ENCODE results near the gene OSGEP. TPM values are rescaled to one million over a fixed set of nuclear protein-coding genes. Genes with fewer than 3 reads are reported as not detected.

Gene OSGEP
- total and polyA plus RNA-seq, 8 donors: 24.7 to 71.8 (median 52.5) TPM

DNA sequence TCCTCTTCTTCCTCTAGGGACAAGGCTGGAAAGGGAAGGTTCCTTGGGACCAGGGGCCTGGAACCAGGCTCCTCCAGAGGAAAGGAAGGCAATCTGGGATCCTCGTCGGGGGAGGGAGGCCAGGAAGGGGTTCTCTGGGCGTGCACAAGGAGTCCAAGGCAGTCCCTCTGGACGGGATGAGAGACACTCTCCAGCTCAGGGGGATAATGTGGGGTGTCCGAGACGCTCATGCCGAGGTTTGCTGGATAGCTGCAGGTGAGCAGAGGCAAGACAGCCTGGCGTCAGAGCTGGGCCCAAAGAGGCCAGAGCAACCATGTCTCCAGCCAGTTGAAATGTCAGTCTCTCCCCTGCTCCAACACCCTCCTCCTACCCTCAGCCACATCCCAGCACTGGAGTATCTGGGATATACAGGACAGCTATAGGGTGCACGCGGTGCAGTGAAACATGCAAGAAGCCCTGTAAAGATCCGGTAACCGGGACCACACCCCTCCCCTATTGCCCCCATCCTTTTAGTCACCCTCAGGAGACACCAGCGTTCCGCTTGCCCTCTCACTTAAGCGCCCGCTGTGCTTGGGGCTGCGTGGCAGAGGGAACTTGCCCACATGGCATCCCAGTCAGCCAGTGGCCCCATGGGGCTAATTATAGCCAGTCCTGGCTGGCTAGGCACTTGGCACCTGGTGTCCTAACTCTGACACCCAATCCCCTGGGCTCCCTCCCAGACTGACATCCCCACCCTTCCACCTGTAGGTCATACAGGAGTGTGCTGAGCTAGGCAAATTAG, 18.8 kb downstream of the OSGEP start, which contains the start of gene KLHL33:
KLHL33 (minus strand) TSS at position 585 of the 781 bp plus-strand sequence; CDS start at position 230, 355 bp downstream.
- H3K4me1 ChIP-seq: peaks cover 1 to 17% (median 6%) of the 10 kb centered on the region in 4 donors
- H3K36me3 ChIP-seq: no peaks in the 10 kb centered on the region
- intact Hi-C loops (cut with DNase I; ENCODE audit: low total_unique reads): no loop called here
- DNase-seq: no peak
- WGBS, 5 donors: 81 to 85% (median 81%) methylated on average over 17 of the region's 17 CpGs
- peak within 1 kb of the TSS in 4 of 5 donors; percentile 1 to 76 (median 46) for H3K27ac ChIP-seq
- H3K9me3 ChIP-seq: no peaks in the 10 kb centered on the region
- H3K27me3 ChIP-seq: peaks cover 0 to 22% (median 0%) of the 10 kb centered on the region in 3 donors
- H3K4me3 ChIP-seq: peak within 1 kb of the TSS; percentile 22 to 31 (median 25)
- no peak for TF ChIP-seq EP300 (IDR thresholded peaks at IDR 0.05)
- TF ChIP-seq, protein P1, sequence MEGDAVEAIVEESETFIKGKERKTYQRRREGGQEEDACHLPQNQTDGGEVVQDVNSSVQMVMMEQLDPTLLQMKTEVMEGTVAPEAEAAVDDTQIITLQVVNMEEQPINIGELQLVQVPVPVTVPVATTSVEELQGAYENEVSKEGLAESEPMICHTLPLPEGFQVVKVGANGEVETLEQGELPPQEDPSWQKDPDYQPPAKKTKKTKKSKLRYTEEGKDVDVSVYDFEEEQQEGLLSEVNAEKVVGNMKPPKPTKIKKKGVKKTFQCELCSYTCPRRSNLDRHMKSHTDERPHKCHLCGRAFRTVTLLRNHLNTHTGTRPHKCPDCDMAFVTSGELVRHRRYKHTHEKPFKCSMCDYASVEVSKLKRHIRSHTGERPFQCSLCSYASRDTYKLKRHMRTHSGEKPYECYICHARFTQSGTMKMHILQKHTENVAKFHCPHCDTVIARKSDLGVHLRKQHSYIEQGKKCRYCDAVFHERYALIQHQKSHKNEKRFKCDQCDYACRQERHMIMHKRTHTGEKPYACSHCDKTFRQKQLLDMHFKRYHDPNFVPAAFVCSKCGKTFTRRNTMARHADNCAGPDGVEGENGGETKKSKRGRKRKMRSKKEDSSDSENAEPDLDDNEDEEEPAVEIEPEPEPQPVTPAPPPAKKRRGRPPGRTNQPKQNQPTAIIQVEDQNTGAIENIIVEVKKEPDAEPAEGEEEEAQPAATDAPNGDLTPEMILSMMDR (IDR thresholded peaks at IDR 0.05): no peak
- TF ChIP-seq POLR2A (IDR thresholded peaks at IDR 0.05): no peak
- no peak for TF ChIP-seq POLR2AphosphoS5 (IDR thresholded peaks at IDR 0.05)

DNA sequence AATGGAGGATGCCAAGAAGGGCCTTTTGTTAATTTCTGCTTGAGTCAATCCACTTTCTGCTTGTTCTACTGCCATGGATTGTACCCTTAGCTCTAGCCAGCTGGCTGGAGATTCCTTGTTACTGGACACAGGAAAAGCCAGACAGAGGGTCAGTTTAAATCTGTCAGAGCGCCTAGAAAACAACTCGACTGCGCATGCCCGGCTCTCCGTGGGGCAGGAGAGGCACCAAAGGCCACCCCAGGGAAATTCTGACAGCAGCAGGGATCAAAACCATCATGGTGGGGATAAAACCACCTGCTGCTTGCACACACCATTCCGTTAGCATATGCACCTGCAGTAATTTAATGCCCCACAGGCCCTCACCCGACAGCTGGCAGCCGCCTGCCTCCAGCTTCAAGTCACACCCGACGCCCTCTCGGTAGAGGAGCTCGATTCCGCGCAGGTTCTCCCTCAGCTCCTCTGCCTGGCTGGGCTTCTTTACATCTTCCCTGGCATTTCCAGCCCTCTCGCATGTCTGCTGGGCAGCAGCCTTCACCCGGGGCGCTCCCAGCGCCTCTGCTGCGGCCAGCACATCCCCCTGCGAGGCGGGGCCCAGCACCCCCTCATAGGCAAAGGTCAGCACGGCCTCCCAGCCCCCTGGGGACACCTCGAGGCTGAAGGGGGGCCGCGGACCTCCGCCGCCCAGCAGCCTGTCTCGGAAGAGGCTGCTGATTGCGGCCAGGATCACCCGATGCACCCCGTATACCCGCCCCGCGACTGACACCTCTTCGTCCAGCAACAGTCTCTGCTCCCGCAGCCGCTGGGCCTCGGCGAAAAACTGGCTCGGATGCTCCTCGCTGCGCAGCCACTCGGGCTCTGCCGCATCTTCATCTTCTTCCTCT, 19.7 kb downstream of the OSGEP start:
- TF ChIP-seq POLR2AphosphoS5 (IDR thresholded peaks at IDR 0.05) (peak in 1 of 3 donors; percentile 14), POLR2A (IDR thresholded peaks at IDR 0.05) (no peak), EP300 (IDR thresholded peaks at IDR 0.05) (no peak)
- TF ChIP-seq, protein P1 (IDR thresholded peaks at IDR 0.05): no peak
- H3K27me3 ChIP-seq: peaks cover 0 to 22% (median 0%) of the 10 kb centered on the region in 3 donors
- DNase-seq: no peak
- H3K4me1 ChIP-seq: peaks cover 4 to 25% (median 11%) of the 10 kb centered on the region in 4 donors
- peak overlapping the region; percentile 22 to 31 (median 25) for H3K4me3 ChIP-seq
- H3K36me3 ChIP-seq: no peaks in the 10 kb centered on the region
- no peaks in the 10 kb centered on the region for H3K9me3 ChIP-seq
- 29 to 46% (median 44%) methylated on average over 15 to 44 of the region's 44 CpGs for WGBS, 5 donors
- H3K27ac ChIP-seq: peak overlapping the region in 4 of 5 donors; percentile 1 to 76 (median 46)
- intact Hi-C loops (cut with DNase I; ENCODE audit: low total_unique reads): no loop called here

DNA sequence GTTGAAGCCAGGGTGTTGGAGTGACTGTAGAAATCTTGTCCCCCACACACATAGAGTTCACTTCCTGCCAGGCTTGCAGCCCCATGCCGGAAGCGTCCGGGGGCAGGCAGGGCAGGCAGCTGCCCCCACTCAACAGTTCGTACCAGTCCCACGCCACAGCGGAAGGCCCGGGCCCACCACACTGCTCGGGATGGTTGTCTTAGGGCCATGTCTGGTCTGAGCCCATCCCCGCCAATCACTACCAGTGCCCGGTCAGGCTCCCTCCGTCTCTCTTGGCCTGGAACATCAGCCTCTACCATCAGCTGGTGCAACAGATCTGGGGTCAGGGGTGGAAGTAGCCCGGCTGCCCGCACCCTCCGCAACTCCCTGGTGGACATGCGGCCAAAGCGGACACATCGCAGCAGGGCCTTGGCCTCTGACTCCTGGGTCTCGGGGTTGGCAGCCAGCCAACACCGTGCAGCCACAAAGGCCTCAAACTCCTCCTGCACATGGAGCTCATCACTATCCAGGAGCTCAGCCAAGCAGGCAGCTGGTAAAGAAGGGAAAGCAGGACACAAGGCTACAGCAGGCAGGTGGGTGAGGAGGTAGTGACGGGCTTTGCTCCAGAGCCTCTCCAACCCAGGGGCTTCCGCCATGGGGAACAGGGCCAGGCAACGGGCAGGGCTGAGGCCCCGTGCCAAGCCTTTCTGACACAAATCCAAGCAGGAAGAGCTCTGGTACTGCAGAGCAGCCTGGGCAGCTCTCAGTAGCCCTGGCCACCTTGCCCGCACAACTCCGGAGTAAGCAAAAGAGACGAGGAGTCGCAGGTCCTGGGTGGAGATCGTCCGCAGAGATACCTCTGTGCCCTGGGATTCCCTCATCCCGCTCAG, 24.6 kb downstream of the OSGEP start:
- Histone ChIP-seq H3K27ac (peak overlapping the region in 2 of 5 donors; percentile 28 to 50), H3K36me3 (no peaks in the 10 kb centered on the region), H3K9me3 (no peaks in the 10 kb centered on the region), H3K4me1 (peaks cover 1 to 40% (median 16%) of the 10 kb centered on the region in 4 donors), H3K4me3 (no peak overlapping the region), H3K27me3 (peaks cover 0 to 2% (median 0%) of the 10 kb centered on the region in 3 donors)
- peak in 1 of 3 donors; percentile 9 for TF ChIP-seq POLR2AphosphoS5 (IDR thresholded peaks at IDR 0.05)
- TF ChIP-seq, protein P1 (IDR thresholded peaks at IDR 0.05): no peak
- TF ChIP-seq EP300 (IDR thresholded peaks at IDR 0.05): no peak
- TF ChIP-seq POLR2A (IDR thresholded peaks at IDR 0.05): no peak
- DNase-seq: peak in 1 of 2 donors; percentile 87
- intact Hi-C loops (cut with DNase I; ENCODE audit: low total_unique reads): no loop called here
- 35 to 72% (median 53%) methylated on average over 14 to 30 of the region's 30 CpGs for WGBS, 5 donors

All from stomach (tissue), 9 donors.